LoVo (cell line): Measurements from ENCODE around the gene FOXD4L5.
"Not testable (repeated sequence)": the region's sequence is repeated elsewhere in the genome, so short reads cannot be mapped to it uniquely, and the experiment has no call there.

Experiments used
- DNase-seq: peaks from one replicate; pipeline ENCODE4 v3.0.0-alpha.2; 2016; ENCODE audit warnings: low spot score

The FOXD4L5 gene

DNA sequence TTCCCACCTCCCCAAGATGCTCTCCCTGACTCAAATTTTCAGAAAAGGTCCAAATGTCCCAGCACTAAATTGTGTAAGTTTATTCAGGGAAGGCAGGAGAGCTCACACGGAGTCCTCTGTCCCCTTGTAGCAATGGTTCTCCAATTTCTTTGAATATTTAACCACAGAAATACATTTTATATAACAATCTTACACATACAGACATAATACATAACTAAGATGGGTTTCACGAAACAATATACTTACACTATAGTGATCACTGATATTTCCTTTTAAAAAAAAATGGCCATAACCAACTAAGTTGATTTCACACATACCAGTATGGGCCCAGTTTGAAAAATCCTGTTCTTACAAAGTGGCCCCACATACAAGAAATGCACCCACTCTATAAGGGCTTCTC is at the start of gene FOXD4L5:
TSS of gene FOXD4L5 (minus strand) at position 101 of the 400 bp plus-strand sequence. CDS start 832 bp downstream, outside the sequence.
- DNase-seq: not testable (repeated sequence)

DNA sequence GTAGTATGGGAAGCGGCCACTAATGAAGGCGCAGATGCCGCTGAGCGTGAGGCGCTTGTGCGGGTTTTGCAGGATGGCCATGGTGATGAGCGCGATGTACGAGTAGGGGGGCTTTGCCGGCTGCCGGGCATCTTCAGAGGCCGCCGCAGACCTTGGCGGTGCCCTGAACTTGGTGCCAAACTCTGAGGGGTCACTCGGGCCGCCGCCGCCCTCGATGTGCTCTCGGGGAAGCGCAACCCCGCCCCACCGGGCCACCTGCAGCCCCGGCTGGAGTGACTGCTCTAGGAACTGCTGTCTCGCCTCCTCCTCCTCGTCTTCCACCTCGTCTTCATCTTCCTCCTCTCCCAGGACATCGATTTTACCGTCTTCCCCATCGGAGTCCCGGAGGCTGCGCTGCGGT is 1.1 kb downstream of the FOXD4L5 start:
- not testable (repeated sequence) for DNase-seq

- not testable (repeated sequence) for DNase-seq
Measured at GRCh38 chr9:65282976-65283375, 2.0 kb downstream of the FOXD4L5 start.
